Measurements from ENCODE around the gene ALDH7A1.
"Not testable (repeated sequence)": the region's sequence is repeated elsewhere in the genome, so short reads cannot be mapped to it uniquely, and the experiment has no call there.

Gene ALDH7A1

DNA sequence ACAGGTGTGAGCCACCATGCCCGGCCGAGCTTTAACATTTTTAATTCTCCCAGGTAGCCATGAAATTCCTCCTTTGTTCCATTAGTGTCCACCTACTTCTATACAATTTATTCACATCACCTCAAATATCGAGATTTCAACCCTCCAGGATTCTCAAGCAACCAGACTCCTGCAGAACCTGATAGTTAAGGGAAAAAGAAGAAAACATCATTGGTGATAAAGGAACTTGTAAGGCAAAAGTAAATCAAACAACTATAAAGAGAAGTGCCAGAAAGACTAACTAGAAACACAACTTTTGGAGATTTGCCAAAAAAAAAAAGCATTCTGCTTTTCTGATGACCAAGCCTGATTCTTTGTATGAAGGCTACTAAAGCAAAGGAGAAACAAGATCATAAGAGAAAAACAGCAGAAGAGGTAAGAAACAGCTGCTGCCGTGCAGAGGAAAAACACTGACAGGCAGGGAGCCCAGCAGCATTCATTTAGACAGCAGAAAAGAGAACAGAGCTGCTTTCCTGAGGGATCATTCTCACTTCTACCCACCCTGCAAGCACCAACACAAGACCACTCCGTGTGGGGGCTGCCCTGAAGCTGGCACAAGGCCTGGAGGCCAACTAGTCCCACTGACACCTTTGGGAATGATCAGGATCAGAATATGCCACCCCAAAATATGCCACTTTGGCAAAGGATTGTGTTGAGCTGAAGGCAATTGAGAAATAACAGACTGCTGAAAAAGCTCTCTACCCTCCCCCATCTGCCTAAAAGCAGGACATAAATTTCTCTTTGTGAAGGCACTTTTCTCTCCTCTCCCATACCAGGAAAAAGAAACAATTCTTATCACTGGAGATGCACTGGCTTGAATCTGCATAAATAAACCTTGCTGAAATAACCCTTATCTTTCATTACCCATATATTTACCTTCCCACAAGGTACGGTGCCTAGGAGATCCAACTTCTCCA, 75.1 kb downstream of the ALDH7A1 start:
- no peak overlapping the region for H3K4me3 ChIP-seq (ENCODE audit: low read depth, low read length)
- DNase-seq (ENCODE audit: low read depth) = no peak
- TF ChIP-seq, protein P1, sequence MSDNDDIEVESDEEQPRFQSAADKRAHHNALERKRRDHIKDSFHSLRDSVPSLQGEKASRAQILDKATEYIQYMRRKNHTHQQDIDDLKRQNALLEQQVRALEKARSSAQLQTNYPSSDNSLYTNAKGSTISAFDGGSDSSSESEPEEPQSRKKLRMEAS (IDR thresholded peaks at IDR 0.05; ENCODE audit: low read depth, low read length) = no peak
- TF ChIP-seq, protein P2, sequence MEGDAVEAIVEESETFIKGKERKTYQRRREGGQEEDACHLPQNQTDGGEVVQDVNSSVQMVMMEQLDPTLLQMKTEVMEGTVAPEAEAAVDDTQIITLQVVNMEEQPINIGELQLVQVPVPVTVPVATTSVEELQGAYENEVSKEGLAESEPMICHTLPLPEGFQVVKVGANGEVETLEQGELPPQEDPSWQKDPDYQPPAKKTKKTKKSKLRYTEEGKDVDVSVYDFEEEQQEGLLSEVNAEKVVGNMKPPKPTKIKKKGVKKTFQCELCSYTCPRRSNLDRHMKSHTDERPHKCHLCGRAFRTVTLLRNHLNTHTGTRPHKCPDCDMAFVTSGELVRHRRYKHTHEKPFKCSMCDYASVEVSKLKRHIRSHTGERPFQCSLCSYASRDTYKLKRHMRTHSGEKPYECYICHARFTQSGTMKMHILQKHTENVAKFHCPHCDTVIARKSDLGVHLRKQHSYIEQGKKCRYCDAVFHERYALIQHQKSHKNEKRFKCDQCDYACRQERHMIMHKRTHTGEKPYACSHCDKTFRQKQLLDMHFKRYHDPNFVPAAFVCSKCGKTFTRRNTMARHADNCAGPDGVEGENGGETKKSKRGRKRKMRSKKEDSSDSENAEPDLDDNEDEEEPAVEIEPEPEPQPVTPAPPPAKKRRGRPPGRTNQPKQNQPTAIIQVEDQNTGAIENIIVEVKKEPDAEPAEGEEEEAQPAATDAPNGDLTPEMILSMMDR (IDR thresholded peaks at IDR 0.05; ENCODE audit: low read depth, low read length) = no peak
- TF ChIP-seq POLR2A (IDR thresholded peaks at IDR 0.05; ENCODE audit: extremely low read depth, insufficient read length) = no peak
- TF ChIP-seq MYC (IDR thresholded peaks at IDR 0.05; ENCODE audit: low read depth, low read length) = no peak

DNA sequence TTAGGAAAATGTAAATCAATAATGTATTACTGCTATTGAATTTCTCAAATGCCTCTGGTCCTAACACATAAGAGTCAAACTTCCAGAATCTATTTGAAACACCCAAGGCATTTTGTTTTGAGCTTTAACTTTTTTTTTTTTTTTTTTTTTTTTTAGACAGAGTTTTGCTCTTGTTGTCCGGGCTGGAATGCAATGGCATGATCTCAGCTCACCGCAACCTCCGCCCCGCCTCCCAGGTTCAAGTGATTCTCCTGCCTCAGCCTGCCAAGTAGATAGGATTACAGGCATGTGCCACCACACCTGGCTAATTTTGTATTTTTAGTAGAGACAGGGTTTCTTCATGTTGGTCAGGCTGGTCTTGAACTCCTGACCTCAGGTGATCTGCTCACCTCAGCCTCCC, 75.8 kb downstream of the ALDH7A1 start:
- not testable (repeated sequence) for H3K4me3 ChIP-seq (ENCODE audit: low read depth, low read length); DNase-seq (ENCODE audit: low read depth)

DNA sequence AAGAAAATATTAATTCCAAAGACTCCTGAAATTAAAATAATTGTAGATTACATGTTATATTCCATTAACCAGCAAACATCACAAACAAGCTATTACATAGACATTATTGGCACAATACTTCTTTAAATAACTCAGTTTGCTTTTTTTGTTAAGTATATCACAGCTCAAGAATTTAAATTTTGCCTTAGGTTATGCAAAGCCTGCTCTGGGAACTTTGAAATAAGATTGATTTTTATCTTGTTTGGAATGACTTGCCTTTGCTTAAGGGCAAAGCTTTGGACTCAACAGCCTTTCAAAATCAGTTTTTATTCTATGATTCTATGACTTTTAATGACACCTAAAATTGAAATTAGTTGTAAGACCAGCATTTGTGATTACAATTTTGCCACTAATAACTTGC, 78.2 kb downstream of the ALDH7A1 start:
- TF ChIP-seq MYC (IDR thresholded peaks at IDR 0.05; ENCODE audit: low read depth, low read length) = no peak
- TF ChIP-seq, protein P1 (IDR thresholded peaks at IDR 0.05; ENCODE audit: low read depth, low read length) = no peak
- TF ChIP-seq POLR2A (IDR thresholded peaks at IDR 0.05; ENCODE audit: extremely low read depth, insufficient read length) = no peak
- TF ChIP-seq, protein P2 (IDR thresholded peaks at IDR 0.05; ENCODE audit: low read depth, low read length) = no peak
- no peak for DNase-seq (ENCODE audit: low read depth)
- H3K4me3 ChIP-seq (ENCODE audit: low read depth, low read length) = no peak overlapping the region

DNA sequence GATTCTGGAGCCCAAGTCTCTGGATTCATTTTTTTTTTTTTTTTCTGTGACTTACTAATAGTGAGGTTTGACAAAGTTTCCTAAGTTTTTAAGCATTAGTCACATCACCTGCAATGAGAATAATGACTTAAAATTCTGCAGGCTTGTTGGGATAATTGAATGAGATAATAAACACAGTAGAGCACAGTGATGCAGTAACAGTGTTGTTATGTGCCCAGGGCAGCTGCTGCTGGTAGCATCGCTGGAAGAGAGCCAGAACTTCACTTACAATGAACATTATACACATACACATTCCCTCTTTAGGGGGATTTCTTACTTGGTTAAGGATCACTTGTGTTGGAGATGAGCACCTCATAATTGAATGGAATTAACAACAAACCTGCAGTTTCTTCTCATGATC, 78.9 kb downstream of the ALDH7A1 start:
- TF ChIP-seq MYC (IDR thresholded peaks at IDR 0.05; ENCODE audit: low read depth, low read length) (no peak), POLR2A (IDR thresholded peaks at IDR 0.05; ENCODE audit: extremely low read depth, insufficient read length) (no peak)
- TF ChIP-seq, protein P2 (IDR thresholded peaks at IDR 0.05; ENCODE audit: low read depth, low read length) = no peak
- TF ChIP-seq, protein P1 (IDR thresholded peaks at IDR 0.05; ENCODE audit: low read depth, low read length) = no peak
- no peak overlapping the region for H3K4me3 ChIP-seq (ENCODE audit: low read depth, low read length)
- no peak for DNase-seq (ENCODE audit: low read depth)

DNA sequence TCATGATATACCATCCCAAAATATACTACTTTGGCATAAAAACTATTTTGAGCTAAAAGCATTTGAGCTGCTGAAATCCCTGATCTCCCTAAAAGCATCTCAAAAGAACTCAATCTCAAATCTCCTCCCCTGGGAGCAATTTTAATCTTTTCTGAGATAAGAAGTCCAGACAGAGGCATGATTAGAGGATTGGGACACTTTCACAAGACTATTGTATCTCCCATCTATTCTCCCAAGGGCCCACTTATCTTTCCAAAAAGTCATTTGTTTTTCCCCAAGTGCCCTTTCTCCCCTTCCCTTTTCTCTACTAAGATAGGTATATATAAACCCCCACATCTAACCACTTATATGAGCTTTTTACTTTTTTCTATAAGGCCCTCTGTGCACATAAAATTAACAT, 79.7 kb downstream of the ALDH7A1 start:
- TF ChIP-seq, protein P2 (IDR thresholded peaks at IDR 0.05; ENCODE audit: low read depth, low read length) = no peak
- TF ChIP-seq, protein P1 (IDR thresholded peaks at IDR 0.05; ENCODE audit: low read depth, low read length) = no peak
- TF ChIP-seq POLR2A (IDR thresholded peaks at IDR 0.05; ENCODE audit: extremely low read depth, insufficient read length) = no peak
- TF ChIP-seq MYC (IDR thresholded peaks at IDR 0.05; ENCODE audit: low read depth, low read length) = no peak
- no peak for DNase-seq (ENCODE audit: low read depth)
- H3K4me3 ChIP-seq (ENCODE audit: low read depth, low read length) = no peak overlapping the region

DNA sequence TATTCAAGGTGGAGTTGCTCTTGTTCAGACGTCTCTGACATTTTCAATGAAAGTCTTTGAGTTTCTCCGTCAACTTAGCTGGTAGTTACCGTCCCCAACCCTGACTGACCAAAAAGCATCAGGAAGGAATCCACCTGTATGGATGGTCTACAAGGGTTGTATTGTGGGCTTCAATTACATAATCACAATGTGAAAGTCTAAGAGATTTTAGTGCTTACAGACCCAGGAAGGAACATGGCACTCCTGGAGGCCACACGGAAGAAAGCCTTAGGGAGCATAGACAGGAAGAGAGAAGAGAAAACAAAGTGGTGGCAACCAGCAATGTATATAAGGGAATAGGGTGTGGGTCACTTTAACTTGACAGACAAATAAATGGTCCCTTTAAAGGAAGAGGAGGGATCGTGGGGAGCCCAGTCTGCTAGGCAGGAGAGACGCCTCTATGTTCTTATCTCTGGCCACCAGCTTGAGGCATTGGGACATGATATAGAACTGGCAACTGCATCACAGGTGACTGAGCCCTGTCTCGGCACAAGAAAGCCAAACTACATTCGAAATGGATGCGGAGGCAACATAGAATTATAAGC, 80.4 kb downstream of the ALDH7A1 start:
- no peak overlapping the region for H3K4me3 ChIP-seq (ENCODE audit: low read depth, low read length)
- TF ChIP-seq POLR2A (IDR thresholded peaks at IDR 0.05; ENCODE audit: extremely low read depth, insufficient read length) (no peak), MYC (IDR thresholded peaks at IDR 0.05; ENCODE audit: low read depth, low read length) (no peak)
- TF ChIP-seq, protein P2 (IDR thresholded peaks at IDR 0.05; ENCODE audit: low read depth, low read length) = no peak
- TF ChIP-seq, protein P1 (IDR thresholded peaks at IDR 0.05; ENCODE audit: low read depth, low read length) = no peak
- DNase-seq (ENCODE audit: low read depth) = no peak

Measured in NB4 (cell line).